Upper lobe of left lung (tissue), 4 donors: ENCODE results near the gene FHIT.

Experiments
- CTCF ChIP-seq, 6 experiments: fragments of 450-650 bp in 4 of 6; fragments of 200-600 bp in 2 of 6; sonication (generic) in 2 of 6; IDR thresholded peaks; one replicate each; pipeline ENCODE4 v1.5.1; 2016 to 2019; ENCODE audit warnings: antibody characterized with exemption in 6 of 6
- POLR2A ChIP-seq, 4 donors: fragments of 450-650 bp; IDR thresholded peaks; one replicate each; pipeline ENCODE4 v1.5.1; 2016 to 2017; ENCODE audit warnings: antibody characterized with exemption in 4 of 4, mild to moderate bottlenecking in 2 of 4

GRCh38 chr3:60085649-60086048 is 1165.6 kb downstream of the FHIT start:
- no peak for TF ChIP-seq POLR2A (IDR thresholded peaks at IDR 0.05)
- no peak for TF ChIP-seq CTCF (IDR thresholded peaks at IDR 0.05)
